Gastrocnemius medialis (tissue), 4 donors: Measurements from ENCODE around the gene WSB2.
"Not testable (repeated sequence)": the region's sequence is repeated elsewhere in the genome, so short reads cannot be mapped to it uniquely, and the experiment has no call there.

Source experiments
- CTCF ChIP-seq, 5 experiments: fragments of 450-650 bp in 3 of 5; fragments of 200-600 bp in 2 of 5; sonication (generic) in 2 of 5; IDR thresholded peaks in 4 of 5; conservative IDR thresholded peaks in 1 of 5; 1 replicate in 4 of 5; 2 replicates in 1 of 5; pipeline ENCODE4 v1.5.1; 2016 to 2019; ENCODE audit warnings: antibody characterized with exemption in 5 of 5, mild to moderate bottlenecking in 3 of 5, moderate library complexity in 3 of 5
- POLR2A ChIP-seq, 2 donors: fragments of 450-650 bp; IDR thresholded peaks; one replicate each; pipeline ENCODE4 v1.6.1; 2017; ENCODE audit warnings: antibody characterized with exemption in 2 of 2, mild to moderate bottlenecking in 2 of 2, moderate library complexity in 2 of 2

- TF ChIP-seq CTCF (IDR thresholded peaks at IDR 0.05 in 4 of 5, conservative IDR thresholded peaks at IDR 0.05 in 1 of 5); POLR2A (IDR thresholded peaks at IDR 0.05): not testable (repeated sequence)
Measured at GRCh38 chr12:118022097-118022727, 38.8 kb downstream of the WSB2 start.
